Bone marrow (tissue), 2 donors: ENCODE measurements around the gene PARP16.
A peak's percentile ranks its signal among the peaks of the same experiment; 100 is the strongest.

Experiments
- DNase-seq, 2 donors: peaks; one replicate each; lab custom pipeline; 2025; lab: John Stamatoyannopoulos, UW

The PARP16 gene, protein sequence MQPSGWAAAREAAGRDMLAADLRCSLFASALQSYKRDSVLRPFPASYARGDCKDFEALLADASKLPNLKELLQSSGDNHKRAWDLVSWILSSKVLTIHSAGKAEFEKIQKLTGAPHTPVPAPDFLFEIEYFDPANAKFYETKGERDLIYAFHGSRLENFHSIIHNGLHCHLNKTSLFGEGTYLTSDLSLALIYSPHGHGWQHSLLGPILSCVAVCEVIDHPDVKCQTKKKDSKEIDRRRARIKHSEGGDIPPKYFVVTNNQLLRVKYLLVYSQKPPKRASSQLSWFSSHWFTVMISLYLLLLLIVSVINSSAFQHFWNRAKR

DNA sequence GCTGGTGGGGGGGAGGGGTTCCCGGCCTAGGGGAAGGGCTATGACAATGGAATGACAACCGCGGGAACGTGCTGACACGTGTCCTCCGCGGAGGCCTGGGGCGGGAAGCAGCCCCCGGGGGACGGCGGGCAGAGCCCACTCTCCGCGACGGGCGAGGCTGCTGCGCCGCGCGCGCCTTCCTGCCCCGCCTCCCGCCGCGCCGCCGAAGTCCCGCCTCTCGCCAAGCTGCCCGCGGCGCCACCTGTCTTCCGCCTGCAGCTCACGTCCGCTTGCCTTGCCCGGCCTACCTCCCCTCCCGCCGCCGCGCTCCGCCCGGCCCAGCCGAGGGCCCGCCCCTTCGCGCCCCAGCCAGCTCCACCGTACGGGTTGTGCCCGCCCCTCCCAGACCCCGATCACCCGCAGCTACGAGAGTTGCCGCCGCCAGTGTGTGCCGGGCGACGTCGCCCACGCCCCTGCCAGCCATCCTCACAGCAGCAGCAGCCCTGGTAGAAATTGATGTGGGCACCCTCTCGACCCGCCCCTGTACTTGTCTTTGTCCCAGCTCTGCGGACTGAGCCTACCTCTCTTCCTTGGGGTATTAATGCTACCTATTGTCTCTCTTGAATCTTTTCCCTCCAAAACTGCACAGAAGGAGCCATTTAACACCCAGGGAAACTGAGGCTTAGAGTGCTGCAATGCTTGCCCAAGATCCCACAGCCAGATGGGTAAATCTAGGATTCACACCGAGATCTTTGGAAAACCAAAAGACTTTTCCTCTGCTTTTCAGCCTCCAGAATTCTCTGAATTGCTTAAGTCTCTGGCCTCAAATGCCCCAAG, at the start of gene PARP16:
Gene PARP16, minus strand, starts transcription at position 180 of the 816 bp plus-strand sequence. CDS start 457 bp downstream, outside the sequence.
- peak; percentile 54 to 73 for DNase-seq

DNA sequence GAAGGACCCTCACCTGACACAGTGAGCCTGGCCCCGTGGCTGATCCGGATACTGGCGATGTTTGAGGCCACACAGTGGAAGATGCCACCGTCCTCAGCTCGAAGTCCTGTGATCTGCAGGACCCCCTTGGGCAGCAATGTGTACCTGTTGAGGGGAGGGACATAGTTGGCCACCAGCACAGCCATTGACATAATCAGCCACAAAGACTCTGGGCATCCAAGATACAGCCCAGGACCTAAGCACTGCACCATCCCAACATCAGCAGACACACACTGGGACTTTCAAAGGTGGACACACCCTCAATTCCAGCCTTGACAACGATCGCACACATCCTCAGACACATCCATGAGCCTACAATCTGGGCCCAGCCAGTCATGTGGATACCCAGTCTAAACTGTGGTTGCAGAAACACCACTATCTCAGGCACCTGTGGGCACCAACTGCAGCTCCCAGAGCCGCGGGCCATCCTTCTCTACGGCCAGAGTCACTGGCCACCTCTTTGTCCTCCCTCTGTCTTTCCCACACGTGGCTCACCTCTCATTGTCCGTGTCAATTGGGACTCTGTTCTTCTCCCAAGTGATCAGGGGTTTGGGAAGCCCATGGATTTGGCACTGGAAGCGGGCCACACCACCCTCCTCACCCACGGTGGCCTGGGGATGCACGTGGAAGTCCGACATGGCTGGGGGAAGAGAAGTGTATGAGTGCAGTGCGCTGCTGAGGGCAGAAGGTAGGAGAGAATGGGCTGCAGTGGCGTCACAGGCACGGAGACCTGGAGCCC, 48.8 kb upstream of the PARP16 start:
- no peak for DNase-seq

DNA sequence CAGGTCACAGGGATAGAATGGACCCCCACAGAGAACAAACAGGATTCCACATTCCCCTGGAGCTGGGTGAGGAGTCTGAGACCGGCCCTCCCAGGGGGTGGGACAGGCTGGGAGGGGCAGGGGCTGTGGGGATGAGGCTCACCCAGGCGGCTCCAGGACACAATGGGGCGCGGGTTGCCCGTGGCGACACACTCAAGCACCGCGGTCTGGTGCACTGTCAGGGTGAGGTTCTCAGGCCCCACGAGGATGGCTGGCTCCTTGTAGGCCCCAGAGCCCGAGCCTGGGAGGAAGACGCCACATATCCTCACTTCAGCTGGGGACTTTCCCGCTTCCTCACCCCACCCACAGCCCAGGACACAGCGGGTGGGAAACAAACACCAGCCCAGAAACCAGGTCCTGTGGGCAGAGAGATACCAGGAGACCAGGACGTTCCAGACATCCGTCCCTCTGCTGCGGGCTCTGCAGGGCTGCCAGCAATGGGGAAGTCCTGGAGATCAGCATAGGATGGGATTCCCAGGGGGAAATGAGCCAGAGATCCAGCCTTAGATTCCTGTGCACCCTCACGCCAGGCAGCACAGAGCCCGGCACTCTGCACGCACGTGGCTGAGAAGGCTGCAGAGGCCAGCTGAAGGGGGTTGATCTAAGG, 48.0 kb upstream of the PARP16 start:
- DNase-seq = no peak

DNA sequence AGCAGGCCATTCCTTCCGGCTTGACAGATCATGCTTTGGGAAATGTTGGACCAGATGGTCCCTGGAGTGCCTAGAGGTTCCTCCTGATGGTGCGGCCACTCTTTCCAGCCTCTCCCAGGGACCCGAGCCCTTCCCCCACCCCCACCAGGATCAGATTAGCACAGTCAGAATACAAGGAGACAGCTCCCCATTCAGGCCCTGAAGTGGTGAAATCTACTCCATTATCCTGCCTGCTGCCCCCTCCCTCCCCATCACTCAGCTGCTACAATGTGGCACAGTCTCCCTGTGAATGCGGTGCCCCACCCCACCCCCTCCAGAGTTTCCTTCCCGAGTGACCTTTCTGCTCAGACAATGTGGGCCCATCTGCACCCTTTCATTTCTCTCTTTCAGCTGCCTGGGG, 47.2 kb upstream of the PARP16 start:
- no peak for DNase-seq

DNA sequence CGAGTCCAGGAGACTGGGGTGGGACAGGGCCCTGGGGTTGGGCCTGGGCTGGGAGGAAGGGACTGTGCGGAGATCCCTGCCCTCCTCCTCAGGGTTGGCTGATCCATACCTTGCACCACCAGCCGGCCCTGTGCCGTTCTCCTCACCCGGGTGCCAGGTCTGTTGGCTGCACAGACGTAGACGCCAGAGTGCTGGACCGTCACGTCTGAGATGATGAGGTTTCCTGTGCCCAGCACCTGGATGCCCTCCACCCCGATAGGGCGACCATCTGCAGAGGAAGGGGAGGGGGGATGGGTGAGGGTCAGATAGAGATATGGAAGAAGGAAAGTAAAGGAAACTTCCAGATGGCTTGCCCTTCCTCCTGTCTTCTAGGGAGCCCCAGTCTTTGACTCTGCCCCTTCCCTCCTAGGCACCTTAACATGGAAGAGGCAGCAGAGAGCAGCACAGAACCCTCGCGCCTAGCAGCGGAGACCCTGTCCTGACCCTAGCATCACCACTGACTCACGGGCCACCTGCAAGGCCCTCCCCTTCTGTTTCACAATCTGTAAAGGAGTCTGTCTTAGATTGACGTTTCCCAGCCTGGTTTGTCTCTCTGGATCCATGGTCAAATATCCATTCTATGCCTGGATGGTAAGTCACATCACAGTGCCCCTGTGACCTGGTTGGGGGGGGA, 46.6 kb upstream of the PARP16 start:
- no peak for DNase-seq

DNA sequence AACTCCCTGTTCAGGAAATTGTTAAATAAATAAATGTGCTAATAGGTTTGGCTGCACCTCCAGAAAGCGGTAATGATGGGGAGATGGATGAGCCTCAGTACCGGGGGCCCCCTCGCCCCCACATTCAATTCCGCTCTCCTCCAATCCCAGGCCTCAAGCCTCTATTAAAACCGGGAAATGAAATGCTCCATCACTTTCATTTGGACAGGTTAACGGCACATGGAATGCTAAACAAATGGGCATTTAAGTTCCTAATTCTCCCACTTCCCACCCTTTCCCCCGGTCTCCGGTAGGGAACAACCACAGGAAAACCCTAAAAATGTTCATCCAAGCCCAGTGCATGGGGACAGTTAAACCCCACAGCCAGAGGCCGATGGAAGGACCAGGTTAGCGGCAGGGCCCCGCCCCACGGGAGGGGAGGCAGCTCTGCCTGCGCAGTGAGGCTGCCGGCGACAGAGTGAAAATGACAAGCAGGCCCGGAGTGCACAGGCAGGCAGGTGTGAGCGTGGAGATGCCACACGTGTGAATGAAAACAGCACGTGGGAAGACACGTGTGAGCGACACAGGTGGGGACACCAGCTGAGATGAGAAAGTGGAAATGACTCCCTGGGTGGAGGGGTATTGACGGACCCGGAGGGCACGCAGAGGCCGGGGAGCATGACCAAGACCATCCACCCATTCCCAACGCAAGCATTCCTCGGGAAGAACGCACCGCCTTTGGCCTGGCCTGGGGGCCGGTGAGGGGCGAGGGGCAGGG, 45.9 kb upstream of the PARP16 start:
- no peak for DNase-seq

DNA sequence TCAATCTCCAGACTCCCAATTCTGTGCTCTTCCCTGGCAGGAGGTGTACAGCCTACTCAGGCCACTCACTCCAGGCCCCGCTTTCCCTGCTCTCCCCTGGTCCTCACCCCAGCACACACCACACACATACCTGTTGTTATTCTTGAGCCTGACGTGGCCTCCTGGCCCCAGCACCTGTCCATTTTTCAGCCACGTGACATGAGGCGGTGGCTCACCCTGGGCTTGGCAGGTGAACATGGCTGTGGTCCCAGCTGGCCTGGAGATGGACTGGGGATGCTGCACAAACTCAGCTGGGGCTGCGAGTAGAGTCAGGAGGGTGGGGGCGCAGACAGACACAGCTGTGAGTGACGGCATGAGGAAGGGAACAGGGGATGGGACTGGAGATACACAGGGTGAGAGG, 45.1 kb upstream of the PARP16 start:
- no peak for DNase-seq

DNA sequence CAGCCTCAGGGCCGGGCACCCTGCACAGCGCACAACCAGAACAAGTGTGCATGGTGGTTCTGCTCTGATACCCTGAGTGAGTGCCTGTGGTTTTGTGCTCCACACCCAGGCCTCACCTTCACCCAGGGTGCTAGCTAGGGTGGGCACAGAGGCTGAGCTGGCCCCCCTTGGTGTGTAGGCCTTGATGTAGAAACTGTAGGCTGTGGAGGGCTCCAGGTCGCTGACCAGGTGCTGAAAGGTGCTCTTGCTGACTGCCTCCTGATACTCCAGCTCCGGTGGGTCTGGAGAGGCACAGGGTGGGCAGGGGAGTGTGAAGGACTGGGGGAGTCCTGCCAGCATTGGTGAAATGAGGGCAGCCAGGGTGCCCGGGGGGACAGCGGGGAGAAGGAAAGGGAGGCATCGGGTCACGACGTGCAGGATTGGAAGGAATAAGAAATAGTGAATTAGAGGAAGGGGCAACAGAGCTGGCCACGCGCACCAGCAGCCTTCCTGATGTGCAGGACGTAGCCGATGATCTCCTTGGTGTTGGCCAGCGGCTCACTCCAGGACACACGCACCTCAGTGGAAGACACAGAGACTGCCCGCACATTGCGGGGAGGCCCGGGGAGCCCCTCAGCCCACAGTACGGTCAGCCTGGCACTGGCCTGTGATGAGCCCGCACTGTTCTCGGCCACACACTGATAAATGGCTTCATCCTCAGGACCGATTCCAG, 44.4 kb upstream of the PARP16 start:
- no peak for DNase-seq

DNA sequence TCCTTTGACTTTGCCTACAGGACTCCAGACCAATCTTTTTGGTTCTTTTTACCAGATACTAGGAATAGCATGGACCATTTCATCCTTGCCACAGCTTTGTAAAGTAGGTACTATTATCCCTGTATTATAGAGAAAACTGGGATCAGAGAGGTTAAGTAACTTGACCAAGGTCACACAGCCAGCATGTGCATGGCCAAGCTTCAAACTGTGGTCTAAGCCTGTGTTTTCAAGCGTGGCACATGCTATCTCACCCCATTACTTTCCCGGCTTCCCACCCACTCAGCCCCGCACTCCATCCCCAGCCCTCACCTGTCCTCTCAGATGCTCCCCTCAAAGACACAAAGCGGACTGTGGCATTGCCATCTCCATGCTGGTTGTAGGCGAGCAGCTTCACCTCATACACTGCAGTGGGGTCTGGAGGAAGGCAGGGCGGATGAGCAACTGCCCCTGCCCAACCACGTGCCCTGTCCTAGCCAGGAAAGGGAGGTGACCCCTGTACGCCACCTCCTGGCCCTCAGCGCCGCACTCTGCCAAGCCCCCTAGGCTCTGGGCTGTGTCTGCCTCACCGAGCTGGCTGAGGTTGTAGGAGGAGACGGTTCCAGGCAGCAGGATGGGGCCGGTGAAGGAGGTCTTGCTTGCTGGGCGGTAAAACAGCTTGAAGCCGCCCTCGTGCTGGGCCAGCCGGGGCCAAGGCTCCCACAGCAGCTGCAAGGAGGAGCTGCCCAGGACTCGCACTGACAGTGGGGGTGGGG, 43.5 kb upstream of the PARP16 start:
- no peak for DNase-seq

DNA sequence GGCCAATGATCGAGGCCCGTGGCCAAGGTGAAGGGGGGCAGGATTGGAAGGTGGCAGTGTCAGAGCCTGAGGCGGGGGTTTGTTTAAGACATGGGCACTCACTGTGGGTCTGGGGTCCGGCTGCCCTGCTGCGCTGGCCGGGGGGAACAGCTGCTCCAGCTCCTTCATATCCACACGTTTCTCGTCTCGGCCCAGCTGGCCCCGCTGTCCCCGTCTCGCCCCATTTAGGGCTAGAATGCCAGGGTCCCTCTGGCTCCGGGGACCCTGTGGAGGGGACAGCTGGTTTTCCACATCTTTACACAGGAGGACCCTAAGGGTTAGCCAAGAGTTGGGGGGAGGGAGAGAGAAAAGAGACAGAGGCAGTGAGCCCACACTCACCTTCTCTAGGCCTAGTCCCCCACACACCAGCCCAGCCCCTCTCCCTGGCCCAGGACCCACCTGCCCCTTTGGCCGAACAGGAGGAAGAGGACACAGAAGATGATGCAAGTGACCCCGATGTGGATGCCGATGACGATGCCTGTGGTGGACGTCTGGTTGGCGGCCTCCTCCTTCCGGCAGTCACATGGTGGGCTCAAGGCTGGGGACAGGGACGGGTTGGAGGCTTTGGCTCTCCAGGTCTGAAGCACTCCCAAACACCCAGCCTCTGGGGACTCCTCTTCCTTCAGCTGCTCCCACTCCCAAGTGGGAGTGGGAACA, 42.8 kb upstream of the PARP16 start:
- DNase-seq = no peak

DNA sequence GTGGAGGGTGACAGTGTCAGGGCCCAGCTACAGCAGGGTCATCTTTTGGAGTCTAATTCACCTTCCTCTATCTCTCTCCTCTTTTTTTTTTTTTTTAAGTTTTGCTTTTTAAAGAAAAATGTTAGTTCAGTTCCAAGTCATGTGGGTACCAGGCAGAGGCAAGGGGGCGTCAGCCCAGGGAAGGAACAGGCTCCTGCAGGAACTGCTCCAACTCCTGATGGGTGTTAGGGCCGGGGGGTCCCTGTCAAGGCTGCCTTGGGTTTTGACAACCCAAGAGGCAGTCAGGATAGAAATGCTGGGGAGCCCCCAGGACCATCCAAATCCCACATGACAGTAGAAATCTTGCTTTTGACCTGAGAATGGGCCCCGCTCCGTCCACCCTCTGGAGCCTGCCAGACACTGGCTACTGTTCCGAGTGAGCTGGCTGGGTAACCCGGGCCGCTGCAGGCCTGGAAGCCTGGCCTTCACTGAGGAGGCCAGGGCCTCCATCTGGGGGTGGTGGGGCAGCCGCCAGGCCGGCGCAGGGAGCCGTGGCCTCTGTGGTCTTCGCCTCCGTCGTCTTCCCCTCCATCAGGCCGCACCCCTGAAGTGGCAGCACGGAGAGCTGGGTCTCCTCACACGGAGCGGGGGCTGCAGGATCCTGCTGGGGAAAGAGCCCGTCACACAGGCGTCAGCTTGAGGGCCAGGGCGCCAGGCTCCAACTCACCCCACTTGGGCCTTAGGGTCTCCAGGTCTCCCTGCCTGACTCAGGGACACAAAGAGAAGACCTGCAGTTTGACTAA, 42.0 kb upstream of the PARP16 start:
- DNase-seq = no peak

DNA sequence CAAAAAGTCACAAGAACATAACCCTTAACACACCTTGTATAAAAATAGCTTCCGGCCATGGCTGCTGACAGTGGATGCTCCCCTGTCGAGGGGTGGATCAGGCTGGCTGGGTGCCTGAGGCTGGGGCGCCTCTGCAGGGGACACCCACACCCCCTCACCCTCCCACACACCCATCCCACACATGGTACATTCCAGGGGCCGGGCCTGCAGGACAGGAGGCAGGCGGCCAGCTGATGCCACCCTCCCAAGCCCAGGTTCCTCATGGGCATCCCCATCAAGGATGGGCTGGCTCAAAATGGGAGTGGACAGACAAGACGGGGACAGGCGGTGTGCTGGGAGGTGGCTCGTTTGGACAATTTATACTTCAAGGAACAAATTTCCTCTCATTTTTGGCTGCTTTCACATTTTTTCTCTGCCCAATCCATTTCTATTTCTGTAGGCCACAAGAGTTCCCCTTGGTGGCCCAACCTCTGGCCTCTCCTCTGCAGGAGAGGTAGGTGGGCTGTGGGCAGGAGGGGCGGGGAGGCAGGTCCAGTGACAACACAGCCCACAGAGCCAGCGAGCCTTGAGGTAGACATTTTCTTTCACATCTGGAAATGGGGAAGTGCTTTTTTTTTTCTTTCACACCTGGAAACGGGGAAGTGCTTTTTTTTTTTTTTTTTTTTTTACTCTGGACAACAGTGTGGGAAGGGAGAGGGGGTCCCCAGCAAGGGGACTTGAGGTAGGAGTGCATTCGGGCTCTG, 41.1 kb upstream of the PARP16 start:
- no peak for DNase-seq

DNA sequence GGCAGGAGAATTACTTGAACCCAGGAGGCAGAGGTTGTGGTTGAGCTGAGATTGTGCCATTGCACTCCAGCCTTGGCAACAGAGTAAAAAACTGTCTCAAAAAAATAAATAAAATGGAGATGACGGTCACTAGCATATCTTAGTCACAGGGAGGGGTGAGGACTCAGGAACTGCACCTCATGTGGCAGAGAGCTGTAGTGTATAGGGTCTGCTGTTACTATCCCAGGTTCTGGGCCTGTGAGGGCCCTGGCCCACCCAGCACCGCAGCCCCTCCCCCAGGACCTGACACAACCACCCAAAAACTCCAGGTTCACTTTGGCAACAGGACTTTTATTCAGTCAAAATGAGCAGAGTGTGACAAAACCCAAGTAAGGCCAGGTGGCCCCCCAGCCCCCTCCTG, 40.1 kb upstream of the PARP16 start:
- no peak for DNase-seq

DNA sequence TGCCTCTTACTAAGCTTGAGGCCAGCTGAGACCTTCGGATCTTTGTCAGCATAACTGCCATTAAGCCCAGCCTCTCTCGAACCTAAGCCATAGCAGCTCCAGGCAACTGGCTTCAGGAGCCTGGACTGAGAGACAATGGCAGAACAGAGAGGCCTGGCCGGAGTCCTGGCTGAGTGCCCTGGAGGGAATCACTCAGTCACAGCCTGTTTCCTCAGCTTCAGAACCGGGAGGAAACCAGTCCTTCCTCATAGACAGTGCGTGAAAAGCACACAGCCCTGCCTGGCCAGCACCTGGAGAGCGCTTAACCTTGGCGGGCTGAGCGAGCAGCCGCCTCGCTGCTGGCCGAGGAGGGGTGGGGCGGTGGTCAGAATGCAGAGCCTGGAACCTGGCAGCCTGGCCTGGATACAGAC, 39.4 kb upstream of the PARP16 start:
- no peak for DNase-seq

DNA sequence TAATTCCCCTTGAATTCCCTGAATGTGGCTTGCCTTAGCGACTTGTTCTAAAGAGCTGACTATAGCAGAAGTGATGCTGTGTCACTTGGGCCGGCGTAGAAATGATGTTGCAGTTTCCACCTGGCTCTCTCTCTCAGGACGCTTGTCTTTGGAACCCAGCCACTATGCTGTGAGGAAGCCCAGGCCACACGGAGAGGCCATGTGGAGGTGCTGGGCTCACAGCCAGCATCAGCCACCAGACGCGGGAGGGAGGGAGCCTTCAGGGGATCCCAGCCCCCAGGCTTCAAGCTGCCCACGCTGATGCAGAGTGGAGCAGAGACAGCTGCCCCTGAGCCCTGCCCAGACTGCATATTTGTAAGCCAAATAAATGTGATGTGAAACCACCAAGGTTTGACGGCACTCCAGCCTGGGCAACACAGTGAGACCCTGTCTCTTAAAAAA, 36.4 kb upstream of the PARP16 start:
- DNase-seq = no peak

DNA sequence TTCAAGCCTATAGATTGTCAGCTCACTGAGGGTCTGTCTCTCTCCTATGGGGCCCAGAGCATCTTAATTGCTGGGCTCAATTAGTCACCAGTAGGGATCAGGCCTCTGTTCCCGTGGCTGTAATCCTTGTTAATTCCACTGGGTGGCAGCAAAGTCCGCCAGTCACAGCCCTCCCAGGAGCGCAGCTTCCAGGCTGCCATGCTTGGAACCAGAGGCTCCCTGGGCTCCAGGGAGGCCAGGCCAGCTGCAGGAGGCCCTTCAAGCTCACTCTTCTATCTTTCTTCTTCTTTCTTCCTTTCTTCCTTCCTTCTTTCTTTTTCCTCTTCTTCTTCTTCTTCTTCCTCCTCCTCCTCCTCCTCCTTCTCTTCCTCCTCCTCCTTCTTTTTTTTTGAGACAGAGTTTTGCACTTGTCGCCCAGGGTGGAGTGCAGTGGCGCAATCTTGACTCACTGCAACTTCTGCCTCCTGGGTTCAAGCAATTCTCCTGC, 32.2 kb upstream of the PARP16 start:
- peak; percentile 31 to 81 for DNase-seq

DNA sequence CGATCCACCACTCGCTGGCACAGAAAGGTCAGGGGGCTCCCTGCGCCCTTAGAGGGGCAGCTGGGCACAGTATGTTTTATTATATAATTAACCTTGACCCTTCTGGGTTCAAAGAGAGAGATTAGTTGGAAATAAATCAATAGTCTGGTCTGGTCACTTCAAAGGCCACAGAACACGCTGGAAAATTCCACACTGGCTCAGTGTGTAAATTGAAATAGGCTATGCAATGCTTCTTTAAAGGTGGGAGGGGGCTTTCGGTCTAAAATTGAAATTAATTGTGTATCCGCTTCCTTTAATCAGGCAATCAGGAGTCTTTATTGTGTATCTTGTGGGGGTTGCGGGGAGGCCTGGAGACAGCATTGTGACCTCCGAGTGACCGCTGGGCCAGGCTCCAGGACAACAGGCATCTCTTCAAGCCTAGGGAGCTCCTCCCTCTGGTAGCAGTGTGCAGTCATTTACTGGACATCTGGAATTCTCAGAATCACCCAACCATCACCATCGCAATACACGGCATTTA, 25.8 kb upstream of the PARP16 start:
- no peak for DNase-seq
